ENCODE data around the gene VTI1A. TPM values are rescaled to one million over a fixed set of nuclear protein-coding genes. Genes with fewer than 3 reads are reported as not detected.

The VTI1A gene
- total RNA-seq, 3 donors from 2014 or later: 36.2 to 55.9 (median 44.4) TPM

GRCh38 chr10:112761256-112761655 is 314.2 kb downstream of the VTI1A start:
- H3K9me3 ChIP-seq: no peaks in the 10 kb centered on the region
- H3K4me3 ChIP-seq: no peak overlapping the region
- ATAC-seq (no peak), DNase-seq (no peak)
- intact Hi-C loops (cut with DNase I, micrococcal nuclease): no loop called here
- H3K4me1 ChIP-seq (ENCODE audit: low read depth): no peaks in the 10 kb centered on the region
- TF ChIP-seq CTCF (IDR thresholded peaks at IDR 0.05): no peak
- no peaks in the 10 kb centered on the region for H3K36me3 ChIP-seq (ENCODE audit: low read depth)

- DNase-seq (no peak), ATAC-seq (no peak)
- Histone ChIP-seq H3K36me3 (ENCODE audit: low read depth) (no peaks in the 10 kb centered on the region), H3K4me1 (ENCODE audit: low read depth) (no peaks in the 10 kb centered on the region), H3K9me3 (no peaks in the 10 kb centered on the region), H3K4me3 (no peak overlapping the region)
- intact Hi-C loops (cut with DNase I, micrococcal nuclease): no loop called here
- TF ChIP-seq CTCF (IDR thresholded peaks at IDR 0.05): no peak
Observed at GRCh38 chr10:112763916-112764520, 317.0 kb downstream of the VTI1A start.

GRCh38 chr10:112765717-112766235 is 318.8 kb downstream of the VTI1A start:
- H3K4me1 ChIP-seq (ENCODE audit: low read depth): no peaks in the 10 kb centered on the region
- DNase-seq: no peak
- intact Hi-C loops (cut with DNase I, micrococcal nuclease): no loop called here
- no peaks in the 10 kb centered on the region for H3K36me3 ChIP-seq (ENCODE audit: low read depth)
- ATAC-seq: no peak
- no peak overlapping the region for H3K4me3 ChIP-seq
- H3K9me3 ChIP-seq: no peaks in the 10 kb centered on the region
- no peak for TF ChIP-seq CTCF (IDR thresholded peaks at IDR 0.05)

- H3K9me3 ChIP-seq: no peaks in the 10 kb centered on the region
- DNase-seq (no peak), ATAC-seq (no peak)
- no peaks in the 10 kb centered on the region for H3K36me3 ChIP-seq (ENCODE audit: low read depth)
- no peaks in the 10 kb centered on the region for H3K4me1 ChIP-seq (ENCODE audit: low read depth)
- no peak overlapping the region for H3K4me3 ChIP-seq
- TF ChIP-seq CTCF (IDR thresholded peaks at IDR 0.05): no peak
- intact Hi-C loops (cut with DNase I, micrococcal nuclease): no loop called here
Observed at GRCh38 chr10:112766636-112767035, 319.6 kb downstream of the VTI1A start.

GRCh38 chr10:112767156-112767555 is 320.1 kb downstream of the VTI1A start:
- intact Hi-C loops (cut with DNase I, micrococcal nuclease): no loop called here
- Histone ChIP-seq H3K4me1 (ENCODE audit: low read depth) (no peaks in the 10 kb centered on the region), H3K36me3 (ENCODE audit: low read depth) (no peaks in the 10 kb centered on the region), H3K4me3 (no peak overlapping the region), H3K9me3 (no peaks in the 10 kb centered on the region)
- no peak for DNase-seq
- ATAC-seq: no peak
- no peak for TF ChIP-seq CTCF (IDR thresholded peaks at IDR 0.05)

- no peaks in the 10 kb centered on the region for H3K36me3 ChIP-seq (ENCODE audit: low read depth)
- no peak overlapping the region for H3K4me3 ChIP-seq
- no peaks in the 10 kb centered on the region for H3K9me3 ChIP-seq
- intact Hi-C loops (cut with DNase I, micrococcal nuclease): no loop called here
- TF ChIP-seq CTCF (IDR thresholded peaks at IDR 0.05): no peak
- no peak for ATAC-seq
- H3K4me1 ChIP-seq (ENCODE audit: low read depth): no peaks in the 10 kb centered on the region
- DNase-seq: no peak
Observed at GRCh38 chr10:112768121-112768520, 321.1 kb downstream of the VTI1A start.
